ENCODE results near the gene EML6. TPM values are rescaled to one million over a fixed set of nuclear protein-coding genes. Genes with fewer than 3 reads are reported as not detected.

EML6 gene
- total RNA-seq, 2 donors from 2014 or later = 1.4 to 2.1 TPM

DNA sequence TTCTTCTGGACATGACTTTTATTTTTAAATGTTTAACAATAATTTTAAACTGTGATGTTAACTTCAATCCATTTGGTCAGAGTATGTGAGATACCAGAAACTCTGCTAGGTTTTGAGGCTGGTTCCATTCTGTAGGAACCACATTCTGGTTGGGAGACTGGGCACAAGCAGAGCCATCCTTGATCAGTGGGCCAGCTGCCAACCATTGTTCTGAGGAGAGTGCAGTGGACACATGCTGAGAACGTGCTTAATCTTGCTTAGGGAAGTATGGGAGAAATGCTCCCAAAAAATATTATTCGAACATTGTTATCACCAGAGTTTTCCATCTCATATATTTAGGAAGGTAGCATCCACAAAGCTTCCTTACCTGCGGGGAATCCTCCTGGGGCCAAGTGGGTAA lies 171.0 kb downstream of the EML6 start:
- no peak for DNase-seq
- H3K4me1 Mint-ChIP-seq = no peaks in the 10 kb centered on the region

DNA sequence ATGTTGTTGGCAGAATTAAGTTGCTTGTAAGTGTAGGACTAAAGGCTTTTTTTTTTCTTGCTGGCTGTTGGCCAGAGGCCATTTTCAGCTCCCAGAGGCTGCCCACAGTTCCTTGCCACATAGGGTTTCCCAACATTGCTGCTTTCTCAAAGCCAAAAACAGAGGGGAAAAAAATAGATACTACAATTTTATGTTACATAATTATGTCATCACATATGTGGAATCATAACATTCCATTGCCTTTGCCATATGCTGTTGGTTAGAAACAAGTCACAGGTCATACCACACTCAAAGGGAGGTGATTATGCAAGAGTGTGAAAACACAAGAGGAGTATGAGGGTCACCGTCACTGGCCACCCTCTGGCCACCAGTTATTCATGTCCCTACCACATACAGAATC lies 172.3 kb downstream of the EML6 start:
- H3K9me3 ChIP-seq (ENCODE audit: control insufficient read depth, low read length) = no peaks in the 10 kb centered on the region
- H3K36me3 Mint-ChIP-seq (ENCODE audit: low read depth) = no peaks in the 10 kb centered on the region
- WGBS, 2 experiments (ENCODE audit: insufficient coverage in 1 of 2, insufficient read length in 1 of 2) = 88% methylated on average over 1 of the region's 1 CpG; no CpG with 5 or more reads in 1 of the 2 experiments
- no peaks in the 10 kb centered on the region for H3K36me3 ChIP-seq (ENCODE audit: control insufficient read depth, insufficient read depth, low read length)
- no peaks in the 10 kb centered on the region for H3K4me1 Mint-ChIP-seq
- H3K4me3 ChIP-seq (ENCODE audit: low read length) = no peak overlapping the region
- H3K27me3 ChIP-seq (ENCODE audit: control insufficient read depth, insufficient read depth, low read length, poor library complexity, severe bottlenecking) = peaks cover 4% of the 10 kb centered on the region
- no peak for DNase-seq
- TF ChIP-seq, protein P1, sequence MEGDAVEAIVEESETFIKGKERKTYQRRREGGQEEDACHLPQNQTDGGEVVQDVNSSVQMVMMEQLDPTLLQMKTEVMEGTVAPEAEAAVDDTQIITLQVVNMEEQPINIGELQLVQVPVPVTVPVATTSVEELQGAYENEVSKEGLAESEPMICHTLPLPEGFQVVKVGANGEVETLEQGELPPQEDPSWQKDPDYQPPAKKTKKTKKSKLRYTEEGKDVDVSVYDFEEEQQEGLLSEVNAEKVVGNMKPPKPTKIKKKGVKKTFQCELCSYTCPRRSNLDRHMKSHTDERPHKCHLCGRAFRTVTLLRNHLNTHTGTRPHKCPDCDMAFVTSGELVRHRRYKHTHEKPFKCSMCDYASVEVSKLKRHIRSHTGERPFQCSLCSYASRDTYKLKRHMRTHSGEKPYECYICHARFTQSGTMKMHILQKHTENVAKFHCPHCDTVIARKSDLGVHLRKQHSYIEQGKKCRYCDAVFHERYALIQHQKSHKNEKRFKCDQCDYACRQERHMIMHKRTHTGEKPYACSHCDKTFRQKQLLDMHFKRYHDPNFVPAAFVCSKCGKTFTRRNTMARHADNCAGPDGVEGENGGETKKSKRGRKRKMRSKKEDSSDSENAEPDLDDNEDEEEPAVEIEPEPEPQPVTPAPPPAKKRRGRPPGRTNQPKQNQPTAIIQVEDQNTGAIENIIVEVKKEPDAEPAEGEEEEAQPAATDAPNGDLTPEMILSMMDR (conservative IDR thresholded peaks at IDR 0.05) = no peak
- H3K27ac Mint-ChIP-seq = no peak overlapping the region
- peaks cover 3% of the 10 kb centered on the region for H3K9me3 Mint-ChIP-seq
- H3K27ac ChIP-seq (ENCODE audit: low read depth, low read length) = no peak overlapping the region
- H3K4me3 Mint-ChIP-seq = no peak overlapping the region
- no peaks in the 10 kb centered on the region for H3K27me3 Mint-ChIP-seq (ENCODE audit: insufficient read depth)
- H3K9ac ChIP-seq (ENCODE audit: extremely low read depth, low read length, poor library complexity, severe bottlenecking) = no peak overlapping the region
- no peaks in the 10 kb centered on the region for H3K4me1 ChIP-seq (ENCODE audit: control insufficient read depth, insufficient read depth, low read length)

More for the DNA sequence above, 171.0 kb downstream of the EML6 start:
- no peak overlapping the region for H3K9ac ChIP-seq (ENCODE audit: extremely low read depth, low read length, poor library complexity, severe bottlenecking)
- H3K4me3 Mint-ChIP-seq = no peak overlapping the region
- no peak overlapping the region for H3K27ac ChIP-seq (ENCODE audit: low read depth, low read length)
- WGBS, 2 experiments (ENCODE audit: insufficient coverage in 1 of 2, insufficient read length in 1 of 2) = 91 to 100% methylated on average over 1 to 3 of the region's 3 CpGs
- H3K4me1 ChIP-seq (ENCODE audit: control insufficient read depth, insufficient read depth, low read length) = no peaks in the 10 kb centered on the region
- no peaks in the 10 kb centered on the region for H3K9me3 ChIP-seq (ENCODE audit: control insufficient read depth, low read length)
- H3K36me3 Mint-ChIP-seq (ENCODE audit: low read depth) = no peaks in the 10 kb centered on the region
- no peak overlapping the region for H3K4me3 ChIP-seq (ENCODE audit: low read length)
- H3K36me3 ChIP-seq (ENCODE audit: control insufficient read depth, insufficient read depth, low read length) = no peaks in the 10 kb centered on the region
- peaks cover 3% of the 10 kb centered on the region for H3K9me3 Mint-ChIP-seq
- H3K27me3 Mint-ChIP-seq (ENCODE audit: insufficient read depth) = no peaks in the 10 kb centered on the region
- TF ChIP-seq, protein P1 (conservative IDR thresholded peaks at IDR 0.05) = no peak
- H3K27me3 ChIP-seq (ENCODE audit: control insufficient read depth, insufficient read depth, low read length, poor library complexity, severe bottlenecking) = peaks cover 4% of the 10 kb centered on the region
- H3K27ac Mint-ChIP-seq = no peak overlapping the region

DNA sequence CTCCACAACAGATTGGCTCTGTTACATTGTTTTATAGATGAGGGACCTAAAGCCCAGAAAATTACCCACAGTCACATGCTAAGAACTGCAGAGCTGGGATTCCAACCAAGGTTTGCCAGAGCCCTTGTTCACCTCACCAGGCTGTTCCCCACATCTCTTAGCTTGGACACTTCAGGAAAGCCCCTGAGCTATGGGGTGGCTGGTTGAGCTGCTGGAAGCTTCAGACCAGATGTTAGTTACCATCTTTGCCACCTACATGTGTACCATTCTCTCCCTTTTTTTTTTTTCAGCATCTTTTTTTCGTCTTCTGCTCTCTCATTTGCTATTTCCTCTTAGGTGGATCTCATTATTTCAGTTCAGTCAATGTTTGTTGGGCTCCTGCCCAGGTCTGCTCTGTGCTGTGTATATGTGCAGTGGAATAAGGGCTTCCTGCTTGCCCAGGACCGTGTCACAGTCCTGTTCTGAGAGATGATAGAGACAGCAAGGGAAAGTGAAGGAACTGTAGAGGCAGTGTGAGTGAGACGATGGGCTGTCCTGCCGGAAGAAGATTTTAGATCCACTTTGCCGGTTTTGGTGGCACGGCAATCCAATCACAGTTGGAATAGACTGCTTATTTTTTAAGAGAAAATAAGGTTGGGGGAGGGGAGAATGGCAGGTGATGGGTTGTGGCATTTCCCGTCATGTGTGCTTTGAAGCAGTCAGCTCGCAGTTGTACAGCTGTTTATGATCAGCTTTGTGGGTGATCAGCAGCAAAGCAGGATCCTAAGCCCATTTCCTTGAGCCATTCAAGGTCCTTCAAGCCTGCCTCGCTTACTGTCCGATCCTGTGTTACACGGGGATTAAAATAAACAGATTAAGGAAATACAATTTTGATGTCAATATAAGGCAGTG lies 174.2 kb downstream of the EML6 start:
- H3K36me3 Mint-ChIP-seq (ENCODE audit: low read depth) = no peaks in the 10 kb centered on the region
- 68 to 88% methylated on average over 4 to 11 of the region's 11 CpGs for WGBS, 2 experiments (ENCODE audit: insufficient coverage in 1 of 2, insufficient read length in 1 of 2)
- H3K4me3 Mint-ChIP-seq = no peak overlapping the region
- H3K27ac Mint-ChIP-seq = no peak overlapping the region
- H3K4me1 Mint-ChIP-seq = no peaks in the 10 kb centered on the region
- H3K9ac ChIP-seq (ENCODE audit: extremely low read depth, low read length, poor library complexity, severe bottlenecking) = no peak overlapping the region
- TF ChIP-seq, protein P1 (conservative IDR thresholded peaks at IDR 0.05) = no peak
- H3K36me3 ChIP-seq (ENCODE audit: control insufficient read depth, insufficient read depth, low read length) = no peaks in the 10 kb centered on the region
- no peaks in the 10 kb centered on the region for H3K4me1 ChIP-seq (ENCODE audit: control insufficient read depth, insufficient read depth, low read length)
- no peaks in the 10 kb centered on the region for H3K27me3 Mint-ChIP-seq (ENCODE audit: insufficient read depth)
- H3K27ac ChIP-seq (ENCODE audit: low read depth, low read length) = no peak overlapping the region
- H3K27me3 ChIP-seq (ENCODE audit: control insufficient read depth, insufficient read depth, low read length, poor library complexity, severe bottlenecking) = peaks cover 4% of the 10 kb centered on the region
- no peak overlapping the region for H3K4me3 ChIP-seq (ENCODE audit: low read length)
- DNase-seq = no peak
- H3K9me3 Mint-ChIP-seq = peaks cover 3% of the 10 kb centered on the region
- H3K9me3 ChIP-seq (ENCODE audit: control insufficient read depth, low read length) = no peaks in the 10 kb centered on the region

Measured in endodermal cell (in vitro differentiated cells).